ENCODE results near the gene JAKMIP3. TPM values are rescaled to one million over a fixed set of nuclear protein-coding genes. Genes with fewer than 3 reads are reported as not detected.

Gene JAKMIP3
- total RNA-seq, 6 donors from 2014 or later, result 0.13 to 3.1 (median 0.52) TPM; not detected in 2

DNA sequence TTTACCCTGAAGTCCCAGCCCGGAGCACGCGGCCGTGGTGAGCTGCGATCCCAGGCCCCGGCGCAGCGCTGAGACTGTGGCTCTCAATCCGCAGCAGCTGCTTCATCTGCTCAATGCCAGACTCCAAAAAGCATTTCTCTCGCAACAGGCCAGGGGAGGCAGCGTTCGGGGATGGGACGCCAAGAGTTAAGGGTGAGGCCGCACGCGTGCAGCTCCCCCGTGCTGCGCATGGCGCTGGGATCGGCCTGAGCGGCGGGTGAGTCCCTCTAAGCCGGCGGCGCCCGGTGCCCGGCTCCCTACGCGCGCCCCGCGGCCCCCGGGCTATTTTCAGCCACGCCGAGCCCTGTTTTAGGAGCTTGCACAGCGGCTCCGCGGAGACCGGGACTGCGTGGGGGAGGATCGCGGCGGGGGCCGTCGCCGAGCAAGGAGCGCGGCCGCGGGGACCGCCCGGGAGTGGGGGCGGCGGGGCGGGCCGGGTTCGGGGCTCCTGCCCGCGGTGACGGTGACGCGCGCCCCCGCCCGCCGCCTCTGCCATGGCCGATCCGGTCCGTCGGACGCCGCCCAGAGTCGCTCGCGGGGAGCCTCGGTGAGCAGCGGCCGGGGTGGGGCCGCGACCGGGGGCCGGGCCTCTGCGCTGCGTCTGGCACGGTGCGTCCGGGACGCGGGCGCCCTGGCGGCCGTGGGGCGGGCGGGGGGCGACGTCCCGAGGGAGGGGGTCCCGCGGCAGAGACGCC, 29.4 kb upstream of the JAKMIP3 start:
- H3K27ac ChIP-seq, result no peak overlapping the region
- peak in 1 of 2 donors; percentile 86 for DNase-seq
- H3K36me3 ChIP-seq, result no peaks in the 10 kb centered on the region
- no peaks in the 10 kb centered on the region for H3K9me3 ChIP-seq
- peak overlapping the region in 3 of 4 donors; percentile 38 to 42 (median 41) for H3K4me3 ChIP-seq
- WGBS, 2 donors, result 1 to 2% methylated on average over 11 to 17 of the region's 100 CpGs
- peak in 1 of 2 donors; percentile 44 for ATAC-seq (ENCODE audit: low FRiP score in 2 of 2)
- TF ChIP-seq POLR2A (IDR thresholded peaks at IDR 0.05) (no peak), POLR2AphosphoS5 (IDR thresholded peaks at IDR 0.05) (no peak), EP300 (IDR thresholded peaks at IDR 0.05) (no peak)
- TF ChIP-seq, protein P1, sequence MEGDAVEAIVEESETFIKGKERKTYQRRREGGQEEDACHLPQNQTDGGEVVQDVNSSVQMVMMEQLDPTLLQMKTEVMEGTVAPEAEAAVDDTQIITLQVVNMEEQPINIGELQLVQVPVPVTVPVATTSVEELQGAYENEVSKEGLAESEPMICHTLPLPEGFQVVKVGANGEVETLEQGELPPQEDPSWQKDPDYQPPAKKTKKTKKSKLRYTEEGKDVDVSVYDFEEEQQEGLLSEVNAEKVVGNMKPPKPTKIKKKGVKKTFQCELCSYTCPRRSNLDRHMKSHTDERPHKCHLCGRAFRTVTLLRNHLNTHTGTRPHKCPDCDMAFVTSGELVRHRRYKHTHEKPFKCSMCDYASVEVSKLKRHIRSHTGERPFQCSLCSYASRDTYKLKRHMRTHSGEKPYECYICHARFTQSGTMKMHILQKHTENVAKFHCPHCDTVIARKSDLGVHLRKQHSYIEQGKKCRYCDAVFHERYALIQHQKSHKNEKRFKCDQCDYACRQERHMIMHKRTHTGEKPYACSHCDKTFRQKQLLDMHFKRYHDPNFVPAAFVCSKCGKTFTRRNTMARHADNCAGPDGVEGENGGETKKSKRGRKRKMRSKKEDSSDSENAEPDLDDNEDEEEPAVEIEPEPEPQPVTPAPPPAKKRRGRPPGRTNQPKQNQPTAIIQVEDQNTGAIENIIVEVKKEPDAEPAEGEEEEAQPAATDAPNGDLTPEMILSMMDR (IDR thresholded peaks at IDR 0.05), result no peak
- peaks cover 0 to 38% (median 16%) of the 10 kb centered on the region in 4 donors for H3K27me3 ChIP-seq
- peaks cover 9 to 17% (median 14%) of the 10 kb centered on the region in 4 donors for H3K4me1 ChIP-seq

DNA sequence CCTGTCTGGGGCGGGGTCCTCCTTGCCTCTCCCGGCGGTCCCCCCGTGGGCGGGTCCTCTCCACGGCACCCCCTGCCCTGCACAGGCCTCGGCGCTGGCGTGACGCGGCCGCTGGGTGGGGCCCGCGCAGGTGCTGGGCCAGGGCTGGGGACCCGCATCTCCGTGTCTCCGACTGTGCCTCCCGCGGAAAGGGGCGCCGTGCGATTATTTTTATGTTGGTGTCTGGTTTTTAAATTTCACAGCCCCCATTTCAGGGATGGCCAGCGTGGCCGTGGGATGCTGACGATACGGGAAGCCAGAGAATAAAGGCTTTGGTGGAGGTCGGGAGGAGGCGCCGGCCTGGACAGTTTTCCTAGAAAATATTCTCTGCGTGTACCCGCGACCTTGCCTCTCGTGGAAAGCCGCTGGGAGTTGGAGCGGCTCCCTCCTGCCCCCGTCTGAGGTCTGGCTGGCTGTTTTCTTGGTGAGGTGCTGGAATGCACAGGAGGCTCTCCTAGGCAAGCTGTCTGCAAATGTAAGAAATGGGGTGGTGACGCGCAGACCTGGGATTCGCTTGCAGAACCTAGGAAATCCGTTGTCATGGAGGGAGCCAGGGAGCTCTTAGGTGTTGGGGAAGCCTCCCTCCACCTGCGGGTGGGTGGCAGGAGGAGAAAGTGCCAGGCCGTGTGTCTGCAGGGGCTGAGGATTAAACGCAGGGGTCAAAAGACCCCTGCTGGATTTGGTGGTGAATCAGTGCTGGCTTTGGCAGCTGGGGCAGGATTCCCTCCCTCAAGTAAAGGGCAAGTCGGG, 28.7 kb upstream of the JAKMIP3 start:
- ATAC-seq (ENCODE audit: low FRiP score in 2 of 2), result peak in 1 of 2 donors; percentile 33

DNA sequence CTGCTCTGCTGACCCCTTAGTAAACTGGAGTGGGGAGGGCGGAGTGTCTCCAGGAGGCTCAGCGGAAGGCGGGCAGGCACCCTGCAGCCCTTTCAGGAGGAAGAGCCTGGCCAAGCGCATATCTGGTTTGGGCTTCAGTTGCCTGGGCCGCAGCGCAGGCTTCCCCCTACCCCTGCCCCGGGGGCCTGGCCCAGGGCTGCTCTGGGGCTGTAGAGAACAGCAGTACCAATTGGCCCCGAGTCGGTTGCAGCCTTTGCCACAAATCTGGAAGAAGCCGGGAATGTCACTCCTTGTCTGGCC, 28.1 kb upstream of the JAKMIP3 start:
- no peak for TF ChIP-seq POLR2AphosphoS5 (IDR thresholded peaks at IDR 0.05)
- no peak for ATAC-seq (ENCODE audit: low FRiP score in 2 of 2)
- peaks cover 0 to 38% (median 19%) of the 10 kb centered on the region in 4 donors for H3K27me3 ChIP-seq
- H3K4me1 ChIP-seq, result peaks cover 9 to 17% (median 14%) of the 10 kb centered on the region in 4 donors
- DNase-seq, result peak in 1 of 2 donors; percentile 55
- WGBS, 2 donors, result 28 to 30% methylated on average over 3 to 10 of the region's 10 CpGs
- no peaks in the 10 kb centered on the region for H3K9me3 ChIP-seq
- no peak overlapping the region for H3K4me3 ChIP-seq
- H3K36me3 ChIP-seq, result no peaks in the 10 kb centered on the region
- no peak overlapping the region for H3K27ac ChIP-seq

More for the DNA sequence above, 28.7 kb upstream of the JAKMIP3 start:
- Histone ChIP-seq H3K9me3 (no peaks in the 10 kb centered on the region), H3K27ac (no peak overlapping the region), H3K4me3 (peak overlapping the region in 3 of 4 donors; percentile 38 to 42 (median 41)), H3K27me3 (peaks cover 0 to 38% (median 18%) of the 10 kb centered on the region in 4 donors), H3K36me3 (no peaks in the 10 kb centered on the region), H3K4me1 (peaks cover 9 to 17% (median 14%) of the 10 kb centered on the region in 4 donors)
- TF ChIP-seq POLR2AphosphoS5 (IDR thresholded peaks at IDR 0.05) (no peak), POLR2A (IDR thresholded peaks at IDR 0.05) (no peak), EP300 (IDR thresholded peaks at IDR 0.05) (no peak)
- TF ChIP-seq, protein P1 (IDR thresholded peaks at IDR 0.05), result no peak
- 4 to 7% methylated on average over 12 to 38 of the region's 44 CpGs for WGBS, 2 donors
- DNase-seq, result no peak

DNA sequence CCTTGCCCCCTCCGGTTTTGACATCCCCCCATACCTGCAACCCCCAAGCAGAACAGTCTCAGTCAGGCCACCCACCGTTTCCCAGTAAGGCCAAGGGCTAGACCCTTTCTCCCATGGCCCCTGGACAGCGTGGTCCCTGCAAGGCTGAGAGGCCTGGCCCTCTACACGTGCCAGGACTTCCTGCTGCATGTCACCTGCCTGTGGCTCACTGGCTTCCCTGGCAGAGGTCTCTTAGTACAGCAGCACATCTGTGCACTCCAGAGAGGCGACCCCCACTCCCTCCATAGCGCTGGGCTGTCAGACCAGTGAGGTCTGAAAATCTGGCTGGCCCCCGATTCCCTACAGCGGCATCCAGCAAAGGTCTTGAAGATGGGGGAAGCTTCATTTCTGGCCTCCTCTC, 26.4 kb upstream of the JAKMIP3 start:
- Histone ChIP-seq H3K4me3 (no peak overlapping the region), H3K9me3 (no peaks in the 10 kb centered on the region), H3K27ac (no peak overlapping the region), H3K36me3 (no peaks in the 10 kb centered on the region), H3K4me1 (peaks cover 9 to 17% (median 14%) of the 10 kb centered on the region in 4 donors), H3K27me3 (peaks cover 0 to 49% (median 26%) of the 10 kb centered on the region in 4 donors)
- TF ChIP-seq EP300 (IDR thresholded peaks at IDR 0.05) (no peak), POLR2AphosphoS5 (IDR thresholded peaks at IDR 0.05) (no peak), POLR2A (IDR thresholded peaks at IDR 0.05) (no peak)
- TF ChIP-seq, protein P1 (IDR thresholded peaks at IDR 0.05), result no peak
- DNase-seq, result no peak
- 68 to 70% methylated on average over 4 to 8 of the region's 8 CpGs for WGBS, 2 donors
- no peak for ATAC-seq (ENCODE audit: low FRiP score in 2 of 2)

DNA sequence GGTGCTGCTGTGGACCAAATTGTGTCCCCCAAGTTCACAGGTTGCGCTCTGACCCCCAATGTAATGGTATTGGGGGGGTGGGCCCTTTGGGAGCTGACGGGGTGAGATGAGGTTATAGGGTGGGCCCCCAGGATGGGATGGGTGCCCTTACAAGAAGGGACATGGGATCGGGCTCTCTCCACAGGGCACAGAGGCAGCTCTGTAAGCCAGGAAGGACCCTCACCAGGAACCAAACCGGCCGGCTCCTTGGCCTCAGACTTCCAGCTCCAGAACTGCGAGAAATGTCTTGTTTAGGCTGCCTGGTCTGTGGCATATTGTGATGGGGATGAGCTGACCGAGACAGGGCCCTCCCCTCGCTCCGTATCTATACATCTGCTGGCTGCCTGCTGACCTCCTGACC, 25.7 kb upstream of the JAKMIP3 start:
- no peaks in the 10 kb centered on the region for H3K9me3 ChIP-seq
- H3K27me3 ChIP-seq, result peaks cover 0 to 49% (median 26%) of the 10 kb centered on the region in 4 donors
- ATAC-seq (ENCODE audit: low FRiP score in 2 of 2) (no peak), DNase-seq (no peak)
- no peak overlapping the region for H3K4me3 ChIP-seq
- TF ChIP-seq POLR2A (IDR thresholded peaks at IDR 0.05) (no peak), POLR2AphosphoS5 (IDR thresholded peaks at IDR 0.05) (no peak)
- 58 to 65% methylated on average over 9 of the region's 9 CpGs for WGBS, 2 donors
- peaks cover 9 to 17% (median 14%) of the 10 kb centered on the region in 4 donors for H3K4me1 ChIP-seq
- H3K36me3 ChIP-seq, result no peaks in the 10 kb centered on the region
- no peak overlapping the region for H3K27ac ChIP-seq
